Measurements from ENCODE around the gene AGL.
"Not testable (repeated sequence)": the region's sequence is repeated elsewhere in the genome, so short reads cannot be mapped to it uniquely, and the experiment has no call there.

AGL gene

GRCh38 chr1:99843760-99844159 lies 6.4 kb upstream of the AGL start:
- Histone ChIP-seq H4K20me1 (ENCODE audit: insufficient read depth, low read length) (no peaks in the 10 kb centered on the region), H3K27ac (ENCODE audit: low read length) (no peak overlapping the region), H3K9ac (ENCODE audit: low read length) (no peak overlapping the region), H3K4me2 (ENCODE audit: low read length) (no peak overlapping the region), H3K4me1 (ENCODE audit: low read length) (no peaks in the 10 kb centered on the region), H3K9me3 (ENCODE audit: insufficient read depth, low read length) (no peaks in the 10 kb centered on the region), H3K27me3 (ENCODE audit: low read depth, low read length) (no peaks in the 10 kb centered on the region), H3K79me2 (ENCODE audit: low read length) (no peaks in the 10 kb centered on the region), H3K4me3 (ENCODE audit: low read length) (no peak overlapping the region), H3K36me3 (replicated peaks; ENCODE audit: low read depth, low read length) (no peaks in the 10 kb centered on the region), H2AFZ (ENCODE audit: low read depth, low read length) (no peak overlapping the region)
- TF ChIP-seq, protein P1, sequence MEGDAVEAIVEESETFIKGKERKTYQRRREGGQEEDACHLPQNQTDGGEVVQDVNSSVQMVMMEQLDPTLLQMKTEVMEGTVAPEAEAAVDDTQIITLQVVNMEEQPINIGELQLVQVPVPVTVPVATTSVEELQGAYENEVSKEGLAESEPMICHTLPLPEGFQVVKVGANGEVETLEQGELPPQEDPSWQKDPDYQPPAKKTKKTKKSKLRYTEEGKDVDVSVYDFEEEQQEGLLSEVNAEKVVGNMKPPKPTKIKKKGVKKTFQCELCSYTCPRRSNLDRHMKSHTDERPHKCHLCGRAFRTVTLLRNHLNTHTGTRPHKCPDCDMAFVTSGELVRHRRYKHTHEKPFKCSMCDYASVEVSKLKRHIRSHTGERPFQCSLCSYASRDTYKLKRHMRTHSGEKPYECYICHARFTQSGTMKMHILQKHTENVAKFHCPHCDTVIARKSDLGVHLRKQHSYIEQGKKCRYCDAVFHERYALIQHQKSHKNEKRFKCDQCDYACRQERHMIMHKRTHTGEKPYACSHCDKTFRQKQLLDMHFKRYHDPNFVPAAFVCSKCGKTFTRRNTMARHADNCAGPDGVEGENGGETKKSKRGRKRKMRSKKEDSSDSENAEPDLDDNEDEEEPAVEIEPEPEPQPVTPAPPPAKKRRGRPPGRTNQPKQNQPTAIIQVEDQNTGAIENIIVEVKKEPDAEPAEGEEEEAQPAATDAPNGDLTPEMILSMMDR (IDR thresholded peaks at IDR 0.05; ENCODE audit: low read depth, low read length): no peak
- no peak for TF ChIP-seq EZH2phosphoT487 (IDR thresholded peaks at IDR 0.05; ENCODE audit: low read depth)

- not testable (repeated sequence) for H3K9me3 ChIP-seq (ENCODE audit: insufficient read depth, low read length); H3K9ac ChIP-seq (ENCODE audit: low read length); H3K4me2 ChIP-seq (ENCODE audit: low read length); H4K20me1 ChIP-seq (ENCODE audit: insufficient read depth, low read length); H3K79me2 ChIP-seq (ENCODE audit: low read length); H3K27ac ChIP-seq (ENCODE audit: low read length); H3K4me1 ChIP-seq (ENCODE audit: low read length); H2AFZ ChIP-seq (ENCODE audit: low read depth, low read length); H3K36me3 ChIP-seq (replicated peaks; ENCODE audit: low read depth, low read length); H3K4me3 ChIP-seq (ENCODE audit: low read length); H3K27me3 ChIP-seq (ENCODE audit: low read depth, low read length)
Measured at GRCh38 chr1:99845201-99845600, 5.0 kb upstream of the AGL start.

DNA sequence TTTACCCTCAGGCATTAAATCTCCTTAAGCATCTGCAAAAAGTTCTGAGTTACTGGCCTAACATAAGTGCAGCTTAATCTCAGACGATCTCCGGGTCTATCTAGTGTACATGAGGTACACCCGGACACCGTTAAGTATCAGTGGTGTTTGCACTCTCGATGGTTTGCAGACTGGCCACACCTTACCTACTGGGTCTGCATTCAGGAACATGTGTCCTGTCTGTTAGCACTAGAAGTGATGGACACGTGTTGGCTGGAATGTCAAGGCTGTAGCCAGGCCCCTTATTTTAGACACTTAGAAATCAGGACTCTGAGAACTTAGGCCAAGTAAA lies 783 bp upstream of the AGL start:
- Histone ChIP-seq H4K20me1 (ENCODE audit: insufficient read depth, low read length) (no peaks in the 10 kb centered on the region), H3K27ac (ENCODE audit: low read length) (0 out of 2 replicates have a peak overlapping the region, but pooled peaks have one; percentile 14), H3K9ac (ENCODE audit: low read length) (peak overlapping the region; percentile 94), H3K27me3 (ENCODE audit: low read depth, low read length) (no peaks in the 10 kb centered on the region), H3K4me3 (ENCODE audit: low read length) (peak overlapping the region; percentile 79), H3K4me1 (ENCODE audit: low read length) (peaks cover 12% of the 10 kb centered on the region), H3K36me3 (replicated peaks; ENCODE audit: low read depth, low read length) (no peaks in the 10 kb centered on the region), H3K4me2 (ENCODE audit: low read length) (peak overlapping the region; percentile 89), H2AFZ (ENCODE audit: low read depth, low read length) (peak overlapping the region; percentile 99), H3K9me3 (ENCODE audit: insufficient read depth, low read length) (no peaks in the 10 kb centered on the region), H3K79me2 (ENCODE audit: low read length) (no peaks in the 10 kb centered on the region)
- TF ChIP-seq, protein P1 (IDR thresholded peaks at IDR 0.05; ENCODE audit: low read depth, low read length): no peak
- no peak for TF ChIP-seq EZH2phosphoT487 (IDR thresholded peaks at IDR 0.05; ENCODE audit: low read depth)

DNA sequence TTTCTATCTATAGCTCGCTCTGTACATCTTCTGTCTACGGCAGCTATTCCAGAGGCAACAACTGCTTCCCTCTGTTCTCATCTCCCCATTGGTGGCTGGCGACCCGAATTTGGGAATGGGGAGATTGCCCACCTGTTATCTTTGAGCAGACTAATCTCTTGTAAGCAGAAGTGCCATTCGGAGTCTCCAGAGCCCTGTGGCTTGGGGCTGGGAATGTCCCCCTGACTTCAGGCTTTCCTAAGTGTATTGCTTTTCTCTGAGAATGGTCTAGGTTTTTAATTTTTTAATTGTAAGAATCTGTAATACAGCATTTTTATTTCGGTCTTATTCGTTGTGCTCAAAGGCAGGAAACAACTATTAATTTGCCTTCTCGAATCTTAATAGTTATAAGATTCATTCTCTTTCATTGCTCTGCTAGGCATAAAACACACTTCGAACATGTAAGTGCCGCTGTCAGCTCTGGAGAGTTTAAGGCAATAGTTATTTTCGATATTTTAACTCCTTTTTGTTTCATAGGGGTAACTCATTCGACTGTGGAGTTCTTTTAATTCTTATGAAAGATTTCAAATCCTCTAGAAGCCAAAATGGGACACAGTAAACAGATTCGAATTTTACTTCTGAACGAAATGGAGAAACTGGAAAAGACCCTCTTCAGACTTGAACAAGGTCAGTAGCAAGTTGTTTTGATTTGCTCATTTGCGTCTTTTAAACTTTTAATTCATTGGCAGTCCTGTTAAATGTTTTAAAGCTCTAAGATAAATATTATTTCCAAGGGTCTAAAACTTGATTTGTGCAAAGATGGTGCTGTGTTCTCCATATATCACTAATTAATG lies 514 bp downstream of the AGL start:
- Histone ChIP-seq H2AFZ (ENCODE audit: low read depth, low read length) (peak overlapping the region; percentile 99; the same call in 1 of the 2 replicates), H3K4me3 (ENCODE audit: low read length) (peak overlapping the region; percentile 79), H3K4me1 (ENCODE audit: low read length) (peaks cover 12% of the 10 kb centered on the region), H3K79me2 (ENCODE audit: low read length) (no peaks in the 10 kb centered on the region), H3K4me2 (ENCODE audit: low read length) (peak overlapping the region; percentile 89), H3K27ac (ENCODE audit: low read length) (no peak overlapping the region), H3K9me3 (ENCODE audit: insufficient read depth, low read length) (no peaks in the 10 kb centered on the region), H3K9ac (ENCODE audit: low read length) (peak overlapping the region; percentile 94), H4K20me1 (ENCODE audit: insufficient read depth, low read length) (no peaks in the 10 kb centered on the region), H3K27me3 (ENCODE audit: low read depth, low read length) (no peaks in the 10 kb centered on the region), H3K36me3 (replicated peaks; ENCODE audit: low read depth, low read length) (no peaks in the 10 kb centered on the region)
- TF ChIP-seq, protein P1 (IDR thresholded peaks at IDR 0.05; ENCODE audit: low read depth, low read length): no peak
- no peak for TF ChIP-seq EZH2phosphoT487 (IDR thresholded peaks at IDR 0.05; ENCODE audit: low read depth)

Measured in OCI-LY3 (cell line).